Measurements from ENCODE around the gene YBX3. TPM values are rescaled to one million over a fixed set of nuclear protein-coding genes. Genes with fewer than 3 reads are reported as not detected.

Gene YBX3
- total RNA-seq, 4 donors from 2014 or later, result 610 to 832 (median 677) TPM

DNA sequence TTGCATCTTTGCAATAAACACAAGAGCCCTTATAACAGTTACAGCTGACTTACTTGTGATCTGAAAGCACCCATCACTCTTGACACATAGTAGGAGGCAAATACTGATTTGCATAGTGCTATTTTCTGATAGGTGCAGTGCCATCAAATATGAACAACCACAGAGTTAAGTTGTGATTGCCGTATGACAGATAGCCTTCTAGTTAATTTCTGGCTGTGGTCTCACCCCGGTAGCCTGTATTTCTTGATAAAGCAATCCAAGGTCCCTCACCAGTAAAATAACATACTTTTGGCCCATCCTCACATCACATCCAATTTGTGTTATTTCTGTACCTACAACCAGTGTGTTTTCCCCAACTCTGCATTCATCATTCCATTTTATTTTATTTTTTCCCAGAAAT, 26.0 kb downstream of the YBX3 start:
- Histone ChIP-seq H3K9me3 (no peaks in the 10 kb centered on the region), H3K4me3 (no peak overlapping the region), H3K4me1 (peaks cover 20% of the 10 kb centered on the region), H3K36me3 (peaks cover 64% of the 10 kb centered on the region), H3K27ac (no peak overlapping the region), H3K27me3 (no peaks in the 10 kb centered on the region)
- DNase-seq (ENCODE audit: low spot score in 2 of 2), result no peak
- TF ChIP-seq POLR2AphosphoS5 (IDR thresholded peaks at IDR 0.05) (no peak), CTCF (IDR thresholded peaks at IDR 0.05) (no peak), EP300 (IDR thresholded peaks at IDR 0.05) (no peak), POLR2A (IDR thresholded peaks at IDR 0.05) (no peak)
- WGBS, result 98% methylated on average over 2 of the region's 2 CpGs

DNA sequence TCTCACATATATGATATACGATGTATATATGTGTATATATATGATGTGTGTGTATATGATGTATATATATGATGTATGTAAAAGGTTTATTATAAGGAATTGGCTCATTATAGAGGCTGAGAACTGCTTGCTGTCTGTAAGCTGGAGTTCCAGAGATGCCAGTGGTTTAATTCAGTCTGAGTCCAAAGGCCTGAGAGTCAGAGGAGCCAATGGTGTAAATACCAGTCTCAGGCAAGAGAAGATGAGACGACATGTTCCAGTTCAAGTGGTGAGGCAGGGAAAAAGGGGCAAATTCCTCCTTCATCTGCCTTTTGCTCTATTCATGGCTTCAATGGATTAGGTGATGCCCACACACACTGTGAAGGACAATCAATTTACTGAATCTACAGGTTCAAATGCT, 32.2 kb downstream of the YBX3 start:
- DNase-seq (ENCODE audit: low spot score in 2 of 2), result no peak
- Histone ChIP-seq H3K27me3 (no peaks in the 10 kb centered on the region), H3K27ac (no peak overlapping the region), H3K4me3 (no peak overlapping the region), H3K4me1 (peaks cover 6% of the 10 kb centered on the region), H3K36me3 (peaks cover 8% of the 10 kb centered on the region), H3K9me3 (no peaks in the 10 kb centered on the region)
- WGBS, result 94% methylated on average over 2 of the region's 2 CpGs
- no peak for TF ChIP-seq CTCF (IDR thresholded peaks at IDR 0.05)
- no peak for TF ChIP-seq POLR2A (IDR thresholded peaks at IDR 0.05)

GRCh38 chr12:10689146-10689545, 34.0 kb downstream of the YBX3 start:
- no peak overlapping the region for H3K27ac ChIP-seq
- 50% methylated on average over 2 of the region's 2 CpGs for WGBS
- peaks cover 6% of the 10 kb centered on the region for H3K4me1 ChIP-seq
- H3K9me3 ChIP-seq, result no peaks in the 10 kb centered on the region
- H3K27me3 ChIP-seq, result no peaks in the 10 kb centered on the region
- no peak overlapping the region for H3K4me3 ChIP-seq
- no peak for DNase-seq (ENCODE audit: low spot score in 2 of 2)
- no peak for TF ChIP-seq POLR2AphosphoS5 (IDR thresholded peaks at IDR 0.05)
- H3K36me3 ChIP-seq, result no peaks in the 10 kb centered on the region

DNA sequence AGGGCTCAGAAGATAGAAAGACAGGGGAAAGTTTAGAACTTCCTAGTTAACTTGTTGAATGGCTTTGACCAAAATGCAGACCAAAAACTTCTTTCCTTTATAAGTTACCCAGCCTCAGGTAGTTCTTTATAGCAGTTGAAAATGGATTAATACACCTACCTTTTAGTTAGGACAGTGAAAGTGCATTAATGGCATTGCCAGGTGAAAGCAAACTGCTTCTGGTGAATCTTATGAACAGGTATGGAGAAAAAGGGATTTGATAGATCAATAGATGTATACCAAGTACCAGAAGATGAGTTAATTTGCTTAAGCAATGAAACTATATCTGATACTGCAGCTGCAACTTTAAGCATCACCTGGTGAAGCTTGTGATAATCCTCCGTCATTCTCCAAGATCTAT, 35.1 kb downstream of the YBX3 start:
- TF ChIP-seq POLR2A (IDR thresholded peaks at IDR 0.05), result no peak
- no peak for TF ChIP-seq POLR2AphosphoS5 (IDR thresholded peaks at IDR 0.05)
- no peak for TF ChIP-seq CTCF (IDR thresholded peaks at IDR 0.05)
- TF ChIP-seq EP300 (IDR thresholded peaks at IDR 0.05), result no peak
- whole genome bisulfite sequencing, result 96% methylated on average over 1 of the region's 1 CpG
- no peaks in the 10 kb centered on the region for H3K9me3 ChIP-seq

DNA sequence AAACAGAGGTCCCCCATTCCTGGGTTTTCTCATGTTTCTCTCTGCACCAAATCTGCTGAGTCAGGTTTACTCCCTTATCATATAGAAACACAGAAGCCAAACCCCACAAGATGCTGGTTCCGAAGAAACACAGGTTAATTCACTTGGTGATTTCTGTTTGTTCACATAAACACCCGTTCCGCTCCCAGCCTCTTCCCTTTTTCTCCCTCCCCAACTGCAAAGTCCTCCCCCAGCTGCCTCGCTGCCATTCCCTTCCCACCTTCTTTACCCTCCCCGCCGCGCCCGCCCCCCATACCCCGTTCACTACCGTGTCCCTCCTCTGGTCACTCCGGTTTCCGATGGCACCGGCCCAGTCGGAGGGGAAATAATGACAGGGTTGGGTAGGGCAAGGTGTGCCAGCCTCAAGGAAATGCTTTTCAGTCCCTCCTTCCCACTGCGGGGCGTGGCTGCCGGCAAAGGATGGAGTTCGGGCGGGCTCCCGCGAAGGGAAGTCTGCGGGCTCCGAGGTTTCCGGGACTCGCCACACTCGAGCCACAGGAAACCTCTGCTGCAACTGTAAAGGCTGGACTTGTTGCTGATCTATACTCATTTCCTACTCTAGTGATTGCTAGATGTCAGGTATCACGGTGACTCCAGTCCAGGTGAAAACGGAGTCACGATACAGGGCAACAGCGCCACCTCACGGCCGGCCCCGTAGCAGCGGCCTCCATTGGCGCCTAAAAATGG, 49.3 kb downstream of the YBX3 start, which contains the start of gene STYK1:
Gene STYK1 (minus strand): TSS at position 394 of the 726 bp plus-strand sequence. CDS start 39,434 bp downstream, outside the sequence.
- Histone ChIP-seq H3K9me3 (no peaks in the 10 kb centered on the region), H3K36me3 (no peaks in the 10 kb centered on the region), H3K4me3 (peak within 1 kb of the TSS; percentile 53), H3K27me3 (peaks cover 7% of the 10 kb centered on the region), H3K27ac (no peak within 1 kb of the TSS), H3K4me1 (peaks cover 10% of the 10 kb centered on the region)
- WGBS, result 2% methylated on average over 26 of the region's 35 CpGs
- DNase-seq (ENCODE audit: low spot score in 2 of 2), result peak; percentile 70 to 79
- TF ChIP-seq POLR2AphosphoS5 (IDR thresholded peaks at IDR 0.05) (no peak), POLR2A (IDR thresholded peaks at IDR 0.05) (no peak), CTCF (IDR thresholded peaks at IDR 0.05) (peak; percentile 67 to 80)

More for the DNA sequence above, 35.1 kb downstream of the YBX3 start:
- no peak for DNase-seq (ENCODE audit: low spot score in 2 of 2)
- Histone ChIP-seq H3K36me3 (no peaks in the 10 kb centered on the region), H3K4me3 (no peak overlapping the region), H3K4me1 (peaks cover 6% of the 10 kb centered on the region), H3K27me3 (no peaks in the 10 kb centered on the region), H3K27ac (no peak overlapping the region)
